HG03060 (cell line): ENCODE results near the gene CHST13.

Source experiments
- ATAC-seq: cut with Tn5 transposase; IDR thresholded peaks from one replicate; pipeline ENCODE4 v1.9.1; 2021; ENCODE audit warnings: low read depth, moderate number of reproducible peaks; ENCODE audit not compliant: unreplicated experiment

Gene CHST13

DNA sequence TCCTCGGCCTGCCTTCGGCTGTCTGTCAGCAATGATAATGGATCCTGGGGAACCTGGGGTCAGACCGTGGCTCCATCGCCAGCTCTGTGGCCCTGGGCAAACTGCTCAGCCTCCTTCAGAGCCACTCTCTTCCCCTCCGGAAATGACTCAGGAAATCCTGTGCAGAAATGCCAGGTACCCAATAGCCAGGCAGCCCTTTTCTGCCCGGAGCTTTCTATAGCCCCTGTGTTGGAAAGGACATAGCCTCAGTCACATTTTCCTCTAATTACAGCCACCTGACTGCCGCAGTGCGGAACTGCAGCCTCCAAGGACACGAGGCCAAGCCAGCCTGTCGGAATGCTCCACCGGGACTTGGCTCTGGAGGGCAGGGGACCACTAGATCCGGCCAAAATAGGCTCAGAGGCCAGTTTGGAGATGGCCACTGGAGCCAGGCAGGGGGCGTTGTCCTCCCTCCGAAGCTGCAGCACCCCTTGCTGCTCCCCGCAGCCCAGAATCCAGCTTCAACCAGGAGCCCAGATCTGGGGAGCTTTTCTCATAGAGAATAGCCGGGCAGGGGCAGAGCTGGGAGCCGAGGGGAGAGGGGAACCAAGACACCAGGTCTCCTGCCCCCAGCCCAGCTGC is 36.7 kb upstream of the CHST13 start:
- no peak for ATAC-seq

DNA sequence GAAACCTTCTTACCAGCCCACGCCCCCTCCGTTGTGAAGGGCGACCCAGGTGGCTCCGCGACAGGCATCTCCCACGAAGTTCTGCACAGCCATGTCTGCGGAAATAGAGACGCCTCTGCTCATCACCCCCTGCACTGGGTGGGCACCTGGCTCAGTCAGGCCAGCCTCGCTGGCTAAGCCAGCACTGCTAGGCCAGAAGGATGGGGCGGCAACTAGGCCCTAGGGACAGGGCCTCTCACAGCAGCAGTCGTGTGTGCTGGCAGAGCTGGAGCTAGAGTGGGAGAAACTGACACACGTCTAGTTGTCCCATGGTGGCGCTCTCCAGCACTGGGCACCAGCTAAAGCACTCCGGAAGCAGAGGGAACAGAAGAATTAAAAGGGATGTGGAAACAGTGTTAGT is 35.8 kb upstream of the CHST13 start:
- ATAC-seq, result no peak

DNA sequence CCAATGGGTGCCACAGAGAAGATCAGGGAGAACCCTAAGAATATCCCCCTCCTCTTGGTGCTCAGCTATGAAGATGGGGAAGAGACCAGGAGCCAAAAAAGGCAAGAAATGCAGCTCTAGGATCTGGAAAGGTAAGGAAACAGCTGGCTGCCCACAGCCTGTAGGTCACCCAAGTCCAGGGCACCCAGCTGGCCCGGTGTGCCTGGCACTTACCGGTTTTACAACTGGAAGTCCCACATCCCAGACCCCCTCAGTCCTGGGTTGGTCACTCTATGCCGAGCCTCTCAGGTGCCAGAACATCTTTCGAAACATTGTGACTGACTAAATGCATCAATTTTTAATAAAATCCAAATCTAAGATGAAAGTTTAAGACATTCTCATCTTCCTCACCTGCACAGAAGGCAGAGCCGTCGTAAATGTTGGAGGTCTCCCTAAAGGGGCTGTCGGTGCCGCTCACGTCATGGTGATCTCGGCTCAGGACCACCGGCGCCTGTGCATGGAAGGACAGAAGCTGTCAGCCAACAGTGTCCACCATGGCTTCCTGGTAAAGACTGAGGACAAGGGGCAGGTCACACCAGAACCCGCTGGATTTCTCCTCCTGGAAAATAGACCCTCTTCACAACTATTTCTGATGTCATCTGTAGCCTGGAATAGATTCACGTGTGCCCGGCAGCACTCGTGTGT is 34.9 kb upstream of the CHST13 start:
- no peak for ATAC-seq

DNA sequence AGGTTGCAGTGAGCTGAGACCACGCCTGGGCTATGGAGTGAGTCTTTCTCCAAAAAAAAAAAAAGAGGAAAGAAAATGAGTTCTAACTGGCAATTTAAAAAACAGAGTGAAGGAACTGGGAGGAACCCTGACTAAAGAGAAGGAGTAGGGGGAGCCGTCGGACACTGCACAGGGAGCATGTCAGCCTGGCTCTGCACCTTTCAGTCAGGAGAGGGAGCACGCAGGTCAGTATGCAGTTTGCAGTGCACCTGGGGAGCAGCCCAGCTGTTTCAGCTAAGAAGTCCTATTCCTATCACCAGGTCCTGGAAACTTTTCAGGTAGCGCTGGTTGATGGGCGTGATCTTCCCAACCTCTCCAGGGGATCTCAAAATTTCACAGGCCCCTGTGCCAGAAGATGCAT is 33.3 kb upstream of the CHST13 start:
- ATAC-seq, result no peak

DNA sequence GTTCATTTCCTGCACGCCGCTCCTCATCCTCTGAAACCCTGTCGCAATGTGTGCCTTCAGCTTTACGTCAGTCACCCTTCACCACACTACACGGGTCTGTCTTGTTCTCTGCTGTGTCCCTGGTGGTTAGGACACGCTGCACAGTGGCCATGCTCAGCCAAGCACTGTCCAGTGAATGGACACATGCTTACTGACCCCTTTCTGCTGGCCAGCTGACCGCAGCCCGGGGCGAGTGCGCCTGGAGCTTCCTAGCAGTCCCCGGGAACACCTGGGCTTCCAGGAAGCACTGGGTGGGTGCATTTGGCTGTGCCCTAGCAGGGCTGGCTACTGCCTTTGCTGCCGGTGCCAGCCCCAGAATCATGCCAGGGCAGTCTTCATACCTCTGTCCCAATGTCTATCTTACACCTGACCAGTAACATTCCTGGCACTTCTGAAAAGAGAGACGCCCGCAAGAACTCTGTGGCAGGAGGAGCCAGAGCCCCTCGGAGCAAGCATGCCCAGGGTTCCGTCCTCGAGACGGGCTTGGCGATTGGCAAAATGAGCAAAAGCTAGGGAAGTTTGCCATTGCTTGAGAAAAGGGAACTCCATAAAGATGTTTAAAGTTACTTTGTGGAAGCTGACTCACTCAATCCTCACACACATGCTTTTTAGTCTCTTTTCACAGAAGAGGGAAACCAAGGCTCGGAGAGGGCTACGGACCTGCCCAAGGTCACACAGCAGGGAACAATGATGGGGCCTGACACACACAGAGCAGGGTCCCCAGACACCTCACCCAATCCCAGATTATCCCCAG is 32.5 kb upstream of the CHST13 start:
- no peak for ATAC-seq

DNA sequence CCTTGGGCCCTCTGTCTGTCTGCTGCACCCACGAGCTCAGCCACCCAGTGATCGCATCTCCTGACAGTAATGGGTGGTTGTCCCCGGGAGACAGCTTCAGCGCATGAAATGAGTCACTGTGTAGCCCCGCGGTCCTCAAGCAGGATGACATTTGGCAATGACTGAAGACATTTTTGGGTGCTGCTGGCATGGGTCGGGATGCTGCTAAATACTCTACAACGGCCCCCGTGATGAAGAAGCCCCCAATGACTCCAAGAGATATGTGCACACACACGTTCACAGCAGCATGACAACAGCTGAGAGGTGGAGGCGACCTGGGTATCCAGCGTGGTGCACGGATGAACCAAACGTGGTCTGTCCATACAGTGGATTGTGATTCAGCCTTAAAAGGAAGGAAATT is 30.9 kb upstream of the CHST13 start:
- ATAC-seq, result no peak

DNA sequence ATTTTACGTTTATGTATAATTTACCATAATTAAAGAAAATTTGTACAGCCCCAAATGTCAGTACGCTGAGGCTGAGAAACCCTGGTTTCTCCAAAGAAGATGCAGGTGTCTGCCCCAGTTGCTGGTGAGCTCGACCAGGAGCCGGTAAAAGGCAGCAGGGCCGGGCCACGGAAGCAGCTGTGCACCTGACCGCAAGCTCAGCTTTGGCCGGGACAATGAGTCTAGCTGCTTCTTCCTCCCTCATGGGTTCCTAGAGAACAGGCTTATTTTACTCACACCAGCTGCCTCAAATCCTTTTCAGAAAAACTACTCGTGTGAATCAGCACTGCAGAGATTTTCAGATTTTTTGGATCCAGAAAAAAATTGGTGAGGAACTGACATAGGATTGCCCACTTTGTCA is 30.2 kb upstream of the CHST13 start:
- no peak for ATAC-seq

DNA sequence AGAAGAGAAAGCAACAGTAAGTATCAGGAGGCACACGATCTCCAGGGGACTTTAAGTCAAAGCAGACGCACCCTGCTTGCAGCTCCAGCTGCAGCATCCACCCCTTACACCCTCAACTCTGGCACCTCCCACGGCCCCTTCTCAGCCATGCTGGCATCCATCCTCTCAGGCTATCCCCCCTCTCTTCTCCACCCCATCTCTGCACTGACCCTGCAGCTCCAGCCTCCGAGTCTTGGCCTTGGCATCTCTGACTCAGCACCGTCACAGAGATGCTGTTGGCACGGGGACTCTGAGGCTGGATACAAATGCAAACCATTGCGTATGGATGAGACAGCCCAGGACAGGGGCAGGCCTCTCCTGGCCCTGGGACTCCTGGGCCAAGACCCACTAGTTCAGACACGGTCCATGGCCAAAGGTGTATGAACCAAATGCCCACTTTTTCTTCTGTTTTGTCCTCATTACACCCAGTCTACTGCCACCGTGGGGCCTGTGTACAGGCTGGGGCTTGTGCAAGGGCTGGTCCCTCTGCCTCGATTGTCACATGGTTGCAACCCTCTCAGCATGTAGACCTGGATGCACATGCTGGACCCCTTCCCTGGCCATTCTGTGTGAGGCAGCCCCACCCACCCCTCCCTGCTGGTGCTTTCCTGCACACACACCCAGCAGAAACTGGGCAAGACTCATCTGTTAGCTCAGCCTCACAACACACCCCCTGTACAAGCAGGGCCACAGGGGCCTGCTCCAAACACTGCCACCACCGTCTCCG is 29.6 kb upstream of the CHST13 start:
- ATAC-seq, result no peak

DNA sequence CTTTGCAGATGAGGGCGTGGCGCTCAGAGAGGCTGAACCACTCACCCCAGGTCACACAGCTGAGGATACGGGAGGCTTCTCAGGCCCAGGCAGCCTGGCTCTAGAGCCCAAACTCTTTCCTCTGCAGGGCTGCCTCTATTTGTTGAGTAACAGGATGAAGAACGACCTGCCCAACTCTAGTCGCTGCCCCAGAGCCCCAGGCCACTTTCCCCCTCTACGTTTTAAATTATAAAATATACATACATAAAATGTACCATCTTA is 29.1 kb upstream of the CHST13 start:
- ATAC-seq, result no peak

DNA sequence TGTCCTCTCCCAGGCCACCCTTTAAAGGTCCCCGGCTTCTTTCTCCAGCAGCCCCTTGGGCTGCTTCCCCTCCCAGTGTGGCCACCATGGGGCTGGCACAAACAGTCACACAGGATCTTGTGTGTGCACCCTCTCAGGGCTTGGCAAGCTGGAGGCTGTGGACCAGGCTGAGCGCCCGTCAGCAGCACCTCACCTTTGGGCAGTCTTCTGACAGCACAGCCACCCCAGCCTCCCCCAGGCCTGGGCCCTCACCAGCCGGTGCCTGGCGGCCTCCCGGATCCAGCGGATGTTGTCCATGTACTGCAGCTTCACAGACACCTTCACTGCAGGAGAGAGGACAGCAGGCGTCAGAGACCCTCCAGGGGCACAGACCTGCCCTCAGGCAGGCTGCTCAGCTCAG is 28.2 kb upstream of the CHST13 start:
- ATAC-seq, result no peak

DNA sequence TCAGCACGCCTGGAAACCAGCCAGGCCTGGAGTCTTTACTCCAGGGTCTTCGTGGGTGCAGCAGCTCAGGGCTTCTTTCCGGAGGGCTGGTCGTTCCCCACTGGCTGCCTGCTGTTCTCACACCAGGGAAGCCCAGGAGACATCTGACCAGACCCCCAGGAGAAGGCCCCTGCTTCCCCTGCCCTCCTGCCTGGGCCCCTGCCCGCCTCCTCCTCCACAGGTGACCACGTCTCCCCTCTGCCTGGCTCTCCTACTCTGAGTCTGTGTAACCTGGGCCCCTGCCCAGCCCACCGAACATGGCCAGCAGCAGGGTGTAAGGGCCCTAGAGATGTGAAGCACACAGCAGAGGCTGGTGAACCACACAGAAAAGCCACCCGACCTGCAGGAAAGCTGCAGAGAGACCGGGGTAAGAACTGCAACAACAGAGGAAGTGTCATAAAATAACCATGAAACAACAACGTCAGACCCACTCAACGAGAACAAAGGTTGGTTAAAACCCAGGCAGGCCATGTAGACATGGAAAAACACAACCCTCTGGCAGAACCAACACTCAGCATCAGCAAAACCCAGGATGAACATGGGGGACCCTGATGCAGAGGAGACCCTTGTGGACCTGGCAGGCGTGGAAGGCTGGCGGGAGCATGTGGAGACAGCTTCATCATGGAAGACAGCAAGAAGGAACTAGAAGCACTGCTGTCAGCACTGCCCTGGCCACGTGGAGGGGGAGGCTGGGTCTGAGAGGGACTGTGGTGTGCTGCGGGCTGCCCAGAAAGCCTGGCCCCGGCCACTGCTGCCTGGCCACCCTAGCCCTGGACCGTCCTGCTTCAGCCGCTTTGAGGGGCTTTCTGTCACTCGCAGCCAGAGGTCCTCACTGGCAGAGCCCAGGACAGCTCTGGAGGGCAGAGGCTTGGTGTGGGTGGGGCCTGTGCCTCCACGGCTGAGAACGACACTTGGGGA is 26.8 kb upstream of the CHST13 start:
- no peak for ATAC-seq

DNA sequence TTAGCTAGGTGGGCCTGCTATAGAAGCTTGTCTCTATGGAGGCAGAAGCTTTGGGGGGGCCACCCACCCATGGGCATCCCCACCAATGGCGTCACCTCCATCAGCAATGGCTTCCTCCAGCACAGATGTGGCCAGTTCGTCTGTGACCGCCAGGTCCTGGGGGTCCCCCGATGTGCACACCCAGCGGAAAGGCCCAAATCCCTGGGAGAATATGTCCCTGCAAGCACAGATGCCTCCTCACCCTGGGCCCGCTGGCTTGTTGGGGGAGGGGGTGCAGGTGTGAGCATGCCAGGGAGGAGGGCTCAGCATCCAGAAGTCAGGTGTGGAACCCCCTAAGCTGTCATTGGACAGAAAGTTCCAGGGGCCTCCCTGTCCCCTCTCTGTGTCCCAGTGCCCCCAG is 26.0 kb upstream of the CHST13 start:
- no peak for ATAC-seq

DNA sequence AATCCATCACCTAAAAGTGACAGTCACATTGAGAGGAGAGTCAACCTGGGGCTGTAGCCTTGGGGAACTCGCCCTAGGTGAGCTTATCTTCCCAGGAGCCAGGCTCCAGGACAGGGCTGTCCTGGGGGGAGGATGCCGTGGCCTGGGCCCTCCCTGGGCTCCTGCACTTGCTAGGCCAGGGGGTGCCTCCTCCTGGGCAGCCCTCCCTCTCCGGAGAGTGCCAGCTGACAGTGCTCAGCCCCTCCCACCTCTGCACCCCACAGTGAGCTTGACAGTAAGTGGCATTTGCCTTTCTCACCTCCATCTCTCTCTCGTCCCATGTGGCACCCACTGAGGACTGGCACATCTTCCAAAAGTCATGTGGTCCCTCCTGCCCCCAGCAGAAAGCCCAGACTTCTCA is 25.5 kb upstream of the CHST13 start:
- ATAC-seq, result no peak

DNA sequence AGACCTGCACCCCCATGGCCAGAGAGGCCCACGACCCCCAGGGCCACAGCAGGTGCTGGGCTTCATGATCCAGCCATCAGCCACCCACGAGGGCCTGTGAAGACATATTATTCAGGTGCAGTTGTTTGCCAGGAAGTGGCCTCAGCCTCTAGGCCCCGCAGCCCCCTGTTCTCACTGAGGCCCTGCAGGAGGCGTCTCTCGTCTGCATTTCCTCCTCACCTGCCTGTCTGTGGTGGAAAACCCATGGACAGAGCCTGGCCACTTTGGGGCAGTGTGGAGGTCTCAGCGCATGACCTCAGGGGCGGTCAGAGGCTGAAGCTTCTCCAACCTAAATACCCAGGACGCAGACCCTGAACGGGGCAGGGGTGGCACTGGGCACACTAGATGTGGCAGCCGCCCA is 25.0 kb upstream of the CHST13 start:
- no peak for ATAC-seq

DNA sequence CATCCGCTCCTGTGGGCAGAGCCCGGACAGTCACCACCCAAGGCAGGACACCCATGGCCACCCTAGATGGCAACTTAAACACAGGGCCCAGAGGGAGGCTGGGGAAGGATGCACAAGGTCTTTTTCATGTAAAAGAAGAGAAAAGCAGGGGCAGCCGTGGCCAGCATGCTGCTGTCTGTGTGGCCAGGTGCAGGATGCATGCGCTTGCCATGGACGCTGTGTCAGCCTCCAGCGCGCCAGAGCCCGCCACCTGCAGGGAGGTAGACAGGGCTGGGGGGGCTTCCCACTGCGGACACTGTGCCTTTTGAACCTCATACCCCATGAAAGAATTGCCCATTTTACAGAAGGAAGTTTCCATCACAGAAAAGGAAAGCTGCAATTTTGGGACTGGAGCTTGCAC is 24.6 kb upstream of the CHST13 start:
- ATAC-seq, result no peak

DNA sequence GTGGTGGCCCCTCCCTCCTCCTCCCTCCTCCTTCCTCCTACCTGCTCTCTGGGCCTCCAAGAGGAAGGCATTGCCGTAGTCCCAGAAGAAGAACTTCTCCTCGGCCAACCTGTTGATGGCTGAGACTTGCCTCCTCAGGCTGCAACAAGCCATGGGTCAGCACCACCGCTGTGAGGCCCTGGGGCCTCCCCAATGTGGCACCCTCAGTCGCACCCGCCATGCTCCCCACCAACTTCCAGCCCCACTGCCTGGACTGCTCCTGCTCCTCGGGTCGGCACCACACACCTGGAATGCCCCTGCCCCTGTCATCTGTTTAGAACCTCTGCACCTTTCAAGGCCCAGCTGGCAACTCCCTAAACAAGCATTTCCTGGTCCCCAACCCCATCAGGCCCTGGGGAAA is 23.9 kb upstream of the CHST13 start:
- ATAC-seq, result no peak

DNA sequence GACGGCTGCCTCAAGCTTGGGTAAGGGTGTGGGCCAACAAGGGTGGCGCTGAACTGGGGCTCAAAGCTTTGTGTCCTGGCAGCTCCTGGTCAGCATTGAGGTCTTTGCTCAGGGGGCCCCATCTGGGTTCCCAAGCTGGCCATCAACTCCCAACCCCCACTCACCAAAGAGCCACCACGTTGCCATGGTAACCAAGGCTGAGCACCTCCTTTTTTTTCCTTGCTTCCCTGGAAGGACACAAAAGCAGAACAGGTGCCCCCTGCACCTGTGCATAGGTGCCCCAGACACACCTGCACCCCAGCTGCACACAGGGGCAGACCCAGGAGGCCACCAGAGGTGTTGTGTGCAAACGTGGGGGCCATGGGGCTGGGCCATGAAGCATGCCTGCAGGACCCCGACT is 22.9 kb upstream of the CHST13 start:
- ATAC-seq, result no peak

DNA sequence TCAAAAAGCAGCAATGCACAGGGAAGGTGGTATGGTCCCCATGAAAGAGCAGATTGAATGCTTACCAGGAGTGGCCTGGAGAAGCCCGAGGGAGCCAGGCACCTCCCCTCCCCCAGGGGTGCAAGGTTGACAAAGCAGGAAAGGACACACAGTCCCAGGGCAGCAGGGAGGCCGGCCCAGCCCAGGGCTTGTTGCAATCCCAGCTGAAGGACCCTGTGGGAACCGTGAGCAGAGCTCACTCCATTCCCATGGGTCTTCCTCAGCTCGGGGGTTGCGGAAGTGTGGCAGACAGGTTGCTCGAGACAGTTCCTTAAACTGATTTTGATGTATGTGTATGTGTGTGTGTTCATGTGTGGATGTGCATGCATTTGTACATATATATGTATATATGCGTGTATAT is 22.2 kb upstream of the CHST13 start:
- ATAC-seq, result no peak

DNA sequence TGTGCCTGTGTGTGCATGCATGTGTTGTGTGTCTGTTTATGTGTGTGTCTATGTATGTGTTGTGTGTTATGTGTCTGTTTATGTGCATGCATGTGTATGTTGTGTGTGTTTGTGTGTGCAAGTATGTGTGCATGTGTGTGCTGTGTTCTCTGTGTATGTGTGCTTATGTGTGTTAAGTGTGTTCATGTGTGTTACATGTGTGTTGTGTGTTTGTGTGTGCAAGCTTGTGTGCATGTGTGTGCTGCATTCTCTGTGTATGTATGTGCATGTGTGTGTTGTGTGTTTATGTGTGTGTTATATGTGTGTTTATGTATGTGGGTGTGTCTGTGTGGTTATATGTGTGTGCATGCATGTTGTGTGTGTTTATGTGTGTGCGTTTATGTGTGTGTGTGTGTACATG is 21.3 kb upstream of the CHST13 start:
- no peak for ATAC-seq

DNA sequence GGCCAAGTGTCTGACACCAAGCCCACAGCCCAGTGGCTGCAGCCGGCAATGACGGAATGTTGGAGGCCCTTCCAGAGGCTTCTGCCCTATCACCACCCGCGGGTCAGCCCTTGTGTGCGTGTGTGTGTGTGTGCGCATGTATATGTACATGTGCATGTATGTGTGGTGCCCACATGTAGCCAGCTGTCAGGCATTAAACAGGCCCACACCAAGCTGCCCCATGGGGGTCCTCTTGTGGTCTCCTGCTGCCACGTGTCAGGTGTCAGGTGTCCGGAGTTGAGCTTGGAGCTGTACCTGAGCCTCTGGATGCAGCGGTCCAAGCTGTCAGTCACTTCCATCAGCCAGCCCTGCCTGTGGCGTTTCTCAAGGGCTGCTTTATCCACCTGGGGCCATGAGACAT is 20.3 kb upstream of the CHST13 start:
- ATAC-seq, result no peak
